GM19239 (cell line): ENCODE measurements around the gene KIF16B.
"Not testable (repeated sequence)": the region's sequence is repeated elsewhere in the genome, so short reads cannot be mapped to it uniquely, and the experiment has no call there.

Source experiments
- DNase-seq: peaks from one replicate; pipeline ENCODE4 v3.0.0; 2011; ENCODE audit warnings: low spot score; ENCODE audit not compliant: insufficient read length
- FAIRE-seq: peaks from 2 replicates; lab custom pipeline; 2011; peaks lifted over from hg19 to GRCh38; lab: Jason Lieb, UNC

KIF16B gene

DNA sequence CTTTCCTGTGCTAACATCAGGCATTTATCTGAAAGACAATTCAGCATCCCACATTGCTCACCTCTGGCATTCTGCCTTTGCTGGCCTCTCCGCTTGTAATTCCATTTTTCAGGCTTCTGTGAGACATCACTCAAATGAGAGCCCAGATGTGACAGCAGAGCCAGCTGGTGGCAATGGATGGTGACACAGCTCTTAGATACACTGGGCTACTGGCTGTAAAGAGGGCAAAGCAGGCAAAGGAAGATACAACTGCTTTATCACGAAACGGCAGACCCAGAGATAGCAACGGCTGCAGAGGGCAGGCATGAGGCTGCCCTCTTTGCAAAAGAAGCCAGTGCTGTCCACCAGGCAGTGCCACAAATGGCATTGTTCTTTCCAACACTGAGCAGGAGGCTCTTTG, 329.8 kb downstream of the KIF16B start:
- FAIRE-seq (no peak), DNase-seq (no peak)

- FAIRE-seq (no peak), DNase-seq (no peak)
Observed at GRCh38 chr20:16241911-16242310, 331.3 kb downstream of the KIF16B start.

- DNase-seq (no peak), FAIRE-seq (no peak)
Observed at GRCh38 chr20:16240355-16240754, 332.9 kb downstream of the KIF16B start.

- no peak for DNase-seq
- FAIRE-seq: no peak
Observed at GRCh38 chr20:16236589-16237241, 336.5 kb downstream of the KIF16B start.

GRCh38 chr20:16230402-16230801, 342.8 kb downstream of the KIF16B start:
- DNase-seq (no peak), FAIRE-seq (no peak)

- no peak for FAIRE-seq
- DNase-seq: no peak
Observed at GRCh38 chr20:16229813-16230212, 343.4 kb downstream of the KIF16B start.

GRCh38 chr20:16228722-16229121, 344.5 kb downstream of the KIF16B start:
- DNase-seq: no peak
- FAIRE-seq: no peak

- not testable (repeated sequence) for DNase-seq, FAIRE-seq
Observed at GRCh38 chr20:16226961-16227360, 346.3 kb downstream of the KIF16B start.

DNA sequence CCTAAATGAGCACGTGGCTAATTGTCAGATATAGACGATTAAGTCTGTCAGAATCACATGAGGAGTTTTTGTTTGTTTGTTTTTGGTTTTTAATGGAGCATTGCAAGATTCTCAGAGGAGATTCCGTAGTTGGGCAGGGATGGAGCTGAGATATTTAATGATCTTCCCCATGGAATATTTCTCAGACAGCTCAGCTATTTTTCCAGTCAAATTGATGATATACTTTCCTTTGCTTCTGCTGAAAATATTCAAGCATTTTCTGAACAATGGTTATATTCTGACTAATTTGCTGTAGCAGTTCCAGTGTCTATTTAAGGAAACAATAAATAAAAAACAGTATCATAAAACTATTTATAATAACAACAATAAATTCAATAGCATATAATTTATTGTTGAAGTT, 348.4 kb downstream of the KIF16B start:
- DNase-seq (no peak), FAIRE-seq (no peak)

GRCh38 chr20:16222859-16223411, 350.3 kb downstream of the KIF16B start:
- DNase-seq: no peak
- no peak for FAIRE-seq
